Amniotic epithelial cell (primary cell): ENCODE results near the gene HLA-B.
"Not testable (repeated sequence)": the region's sequence is repeated elsewhere in the genome, so short reads cannot be mapped to it uniquely, and the experiment has no call there.

Experiments used
- DNase-seq: peaks from one replicate; pipeline ENCODE4 v3.0.0-alpha.2; 2010; ENCODE audit warnings: low read depth

Gene HLA-B

GRCh38 chr6:31383149-31383548 lies 26.2 kb upstream of the HLA-B start:
- DNase-seq, result peak; percentile 75

DNA sequence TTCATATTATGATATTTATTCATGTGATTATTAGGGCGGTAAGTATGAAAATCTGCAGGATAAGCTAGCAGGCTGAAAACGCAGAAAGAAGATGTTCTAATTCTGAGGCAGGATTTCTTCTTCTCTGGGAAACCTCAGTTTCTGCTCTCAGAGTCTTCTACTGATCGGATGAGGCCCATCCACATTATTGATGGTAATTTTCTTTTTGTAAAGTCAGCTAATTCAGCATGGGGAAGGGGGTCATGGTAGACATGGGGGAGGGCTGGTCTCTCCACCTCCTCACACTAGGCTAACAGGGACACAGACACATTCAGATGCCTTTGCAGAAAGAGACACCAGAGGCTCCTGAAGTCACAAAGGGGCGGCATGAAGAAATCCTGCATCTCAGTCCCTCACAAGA lies 24.7 kb upstream of the HLA-B start:
- no peak for DNase-seq

DNA sequence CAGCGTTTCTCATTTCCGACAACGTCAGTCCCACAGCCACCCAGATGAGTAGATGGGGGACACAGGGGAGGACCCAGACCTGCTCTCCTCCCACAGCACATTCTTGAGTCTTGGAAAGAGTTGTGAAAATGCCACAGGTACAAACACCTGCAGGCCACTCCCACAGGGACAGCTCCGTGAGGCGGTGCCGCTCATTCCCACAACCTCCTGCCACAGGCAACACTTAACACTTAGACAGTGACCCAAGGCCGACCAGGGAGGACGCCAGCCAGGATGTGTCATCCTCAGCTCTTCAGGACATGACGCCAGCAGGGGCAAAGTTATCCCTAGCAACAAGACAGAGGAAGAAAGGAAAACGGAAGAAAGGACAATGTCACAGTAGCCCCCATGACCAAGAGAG lies 22.9 kb upstream of the HLA-B start:
- DNase-seq, result no peak

- DNase-seq, result no peak
Measured at GRCh38 chr6:31378721-31379103, 21.7 kb upstream of the HLA-B start.

GRCh38 chr6:31378062-31378720 lies 21.2 kb upstream of the HLA-B start:
- no peak for DNase-seq

GRCh38 chr6:31377029-31377428 lies 20.1 kb upstream of the HLA-B start:
- DNase-seq, result no peak

DNA sequence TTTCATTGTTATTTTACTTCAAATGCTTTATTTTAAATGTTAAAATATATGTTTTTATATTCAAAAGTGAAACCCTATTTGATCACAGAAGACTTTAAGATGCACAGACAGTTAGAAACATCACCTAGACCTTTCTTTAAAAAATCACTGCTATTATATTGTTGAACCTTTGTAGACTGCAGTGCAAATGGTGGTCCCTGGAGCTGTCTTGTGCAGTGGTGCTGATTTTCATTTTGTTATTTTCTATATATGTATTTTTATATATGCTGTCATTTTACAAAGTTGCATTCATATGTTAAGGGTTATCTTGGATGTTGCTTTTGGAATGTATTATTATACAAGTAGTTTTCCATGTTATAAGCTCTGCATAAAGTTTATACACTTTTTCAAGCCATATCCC lies 18.7 kb upstream of the HLA-B start:
- DNase-seq, result no peak

DNA sequence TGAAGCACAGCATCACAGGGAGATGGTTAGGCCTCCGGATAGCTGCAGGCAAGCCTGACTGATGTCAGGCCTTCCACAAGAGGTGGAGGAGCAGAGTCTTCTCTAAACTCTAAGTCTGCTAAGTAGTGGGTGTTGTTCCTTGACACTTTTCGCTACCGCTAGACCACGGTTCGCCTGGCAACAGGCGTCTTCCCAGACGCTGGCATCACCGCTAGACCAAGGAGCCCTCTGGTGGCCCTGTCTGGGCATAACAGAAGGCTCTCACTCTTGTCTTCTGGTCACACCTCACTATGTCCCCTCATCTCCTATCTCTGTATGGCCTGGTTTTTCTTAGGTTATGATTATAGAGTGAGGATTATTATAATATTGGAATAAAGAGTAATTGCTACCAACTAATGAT lies 17.1 kb upstream of the HLA-B start:
- DNase-seq, result not testable (repeated sequence)

GRCh38 chr6:31368461-31368860 lies 11.5 kb upstream of the HLA-B start:
- DNase-seq, result no peak

- peak; percentile 81 for DNase-seq
Measured at GRCh38 chr6:31366693-31367470, 9.9 kb upstream of the HLA-B start.

- DNase-seq, result no peak
Measured at GRCh38 chr6:31365864-31366263, 8.9 kb upstream of the HLA-B start.

- DNase-seq, result no peak
Measured at GRCh38 chr6:31363811-31364210, 6.8 kb upstream of the HLA-B start.

- no peak for DNase-seq
Measured at GRCh38 chr6:31362751-31363150, 5.8 kb upstream of the HLA-B start.

- no peak for DNase-seq
Measured at GRCh38 chr6:31359581-31359980, 2.6 kb upstream of the HLA-B start.

GRCh38 chr6:31358302-31358701 lies 1.3 kb upstream of the HLA-B start:
- DNase-seq, result no peak

GRCh38 chr6:31357886-31358285 lies 907 bp upstream of the HLA-B start:
- DNase-seq, result no peak

GRCh38 chr6:31356216-31356945 lies 598 bp downstream of the HLA-B start:
- peak; percentile 14 for DNase-seq

DNA sequence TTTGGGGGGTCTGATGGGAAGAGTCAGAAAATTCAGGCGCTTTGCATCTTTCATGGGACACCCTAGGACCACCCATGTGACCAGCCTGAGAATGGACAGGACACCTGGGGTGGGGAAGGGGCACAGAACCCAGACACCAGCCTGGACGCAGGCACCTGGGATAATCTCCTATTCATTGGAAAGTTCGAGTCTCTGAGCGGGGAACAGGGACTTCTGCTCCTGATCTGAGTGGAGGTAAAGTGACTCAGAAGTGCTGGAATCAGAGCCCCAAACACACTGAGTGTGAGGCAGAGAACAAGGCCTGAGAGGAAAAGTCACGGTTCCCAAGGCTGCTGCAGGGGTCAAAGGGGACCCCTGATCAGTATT lies 1.4 kb downstream of the HLA-B start:
- DNase-seq, result no peak

DNA sequence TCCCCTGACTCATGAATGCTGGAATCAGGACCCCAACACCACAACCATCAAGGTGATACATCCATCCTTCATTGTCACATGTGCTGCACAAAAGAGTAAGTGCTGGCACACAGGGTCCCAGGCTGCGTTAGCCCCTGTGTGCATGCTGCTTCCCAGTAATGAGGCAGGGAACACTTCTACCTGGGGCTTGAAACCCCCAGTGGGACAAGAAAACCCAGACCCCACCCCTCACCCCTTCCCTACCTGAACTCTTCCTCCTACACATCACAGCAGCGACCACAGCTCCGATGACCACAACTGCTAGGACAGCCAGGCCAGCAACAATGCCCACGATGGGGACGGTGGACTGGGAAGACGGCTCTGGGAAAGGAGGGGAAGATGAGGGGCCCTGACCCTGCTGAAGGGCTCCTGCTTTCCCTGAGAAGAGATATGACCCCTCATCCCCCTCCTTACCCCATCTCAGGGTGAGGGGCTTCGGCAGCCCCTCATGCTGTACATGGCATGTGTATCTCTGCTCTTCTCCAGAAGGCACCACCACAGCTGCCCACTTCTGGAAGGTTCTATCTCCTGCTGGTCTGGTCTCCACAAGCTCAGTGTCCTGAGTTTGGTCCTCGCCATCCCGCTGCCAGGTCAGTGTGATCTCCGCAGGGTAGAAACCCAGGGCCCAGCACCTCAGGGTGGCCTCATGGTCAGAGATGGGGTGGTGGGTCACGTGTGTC lies 2.0 kb downstream of the HLA-B start:
- no peak for DNase-seq

DNA sequence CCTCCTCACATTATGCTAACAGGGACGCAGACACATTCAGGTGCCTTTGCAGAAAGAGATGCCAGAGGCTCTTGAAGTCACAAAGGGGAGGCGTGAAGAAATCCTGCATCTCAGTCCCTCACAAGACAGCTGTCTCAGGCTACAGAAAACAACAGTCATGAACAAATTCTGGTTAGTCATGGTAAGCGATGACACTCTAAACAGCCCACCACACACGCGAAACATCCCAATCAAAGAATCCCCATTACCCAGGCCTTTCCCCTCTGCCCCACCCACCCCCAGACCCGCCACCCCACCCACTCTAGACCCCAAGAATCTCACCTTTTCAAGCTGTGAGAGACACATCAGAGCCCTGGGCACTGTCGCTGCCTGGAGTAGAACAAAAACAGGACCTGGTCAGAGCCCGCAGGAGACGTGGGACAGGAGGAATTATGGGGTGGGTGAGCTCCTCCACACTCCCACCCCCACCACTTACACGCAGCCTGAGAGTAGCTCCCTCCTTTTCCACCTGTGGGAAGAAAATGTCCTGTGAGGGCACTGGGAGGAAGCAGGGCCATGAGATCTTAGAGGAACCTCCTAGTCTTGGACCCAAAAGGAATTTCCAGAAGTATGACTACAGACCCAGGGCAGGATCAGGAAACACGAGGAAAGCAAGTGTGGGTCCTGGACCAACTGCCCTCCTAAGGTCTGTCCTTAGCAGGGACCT lies 2.7 kb downstream of the HLA-B start:
- DNase-seq, result no peak

- DNase-seq, result no peak
Measured at GRCh38 chr6:31353384-31353945, 3.5 kb downstream of the HLA-B start.
